ENCODE results near the gene RBL2. TPM values are rescaled to one million over a fixed set of nuclear protein-coding genes. Genes with fewer than 3 reads are reported as not detected.

RBL2 gene
- total and polyA plus RNA-seq, 2 of the 13 experiments (the other 11 are each of a cell fraction or from before 2014, with no cell fraction given): 41.2 to 60.9 TPM

GRCh38 chr16:53453928-53454327 is 19.7 kb downstream of the RBL2 start:
- POLR2A ChIA-PET: no interaction called here
- in situ Hi-C loops (cut with HindIII; ENCODE audit: extremely low pct_ligation_motif_present, low pct_unique_long_range_greater_than_20kb) (no loop called here), intact Hi-C loops (cut with micrococcal nuclease; ENCODE audit: unreplicated experiment) (no loop called here)
- H3K4me1 ChIP-seq (ENCODE audit: insufficient read depth, low read length): no peaks in the 10 kb centered on the region
- H3K36me3 ChIP-seq (replicated peaks in 1 of 2; ENCODE audit: control insufficient read depth in 1 of 2, insufficient read depth in 2 of 2, low read length in 2 of 2): peaks cover 16 to 48% of the 10 kb centered on the region in 2 experiments
- DNase-seq (ENCODE audit: low spot score) (no peak), ATAC-seq (no peak), FAIRE-seq (no peak)
- H3K9ac ChIP-seq (ENCODE audit: insufficient read depth, low read depth, low read length): no peak overlapping the region
- no peak overlapping the region for H3K27ac ChIP-seq (ENCODE audit: extremely low read length, insufficient read depth, low read length)
- H3K9me3 ChIP-seq (ENCODE audit: low read length): no peaks in the 10 kb centered on the region
- H3K79me2 ChIP-seq (ENCODE audit: insufficient read depth, low read length): no peaks in the 10 kb centered on the region
- CTCF ChIA-PET (ENCODE audit: low intra/inter-chr PET ratio, low total read pairs): no interaction called here
- H3K4me2 ChIP-seq (ENCODE audit: low read depth, low read length): no peak overlapping the region
- H2AFZ ChIP-seq (ENCODE audit: low read length): no peak overlapping the region
- H3K27me3 ChIP-seq (ENCODE audit: control insufficient read depth in 1 of 2, insufficient read depth in 2 of 2, low read length in 2 of 2): no peaks in the 10 kb centered on the region
- H3K4me3 ChIP-seq (replicated peaks in 1 of 3; ENCODE audit: insufficient read depth in 1 of 3, low read depth in 2 of 3, low read length in 3 of 3): no peak overlapping the region
- TF ChIP-seq MED13 (CRISPR knock-in tag; IDR thresholded peaks at IDR 0.05) (no peak), NFIC (IDR thresholded peaks at IDR 0.05; ENCODE audit: low read length) (no peak), ZNF431 (CRISPR knock-in tag; IDR thresholded peaks at IDR 0.05; ENCODE audit: borderline replicate concordance, low read depth) (no peak), MEF2D (CRISPR knock-in tag; IDR thresholded peaks at IDR 0.05) (no peak), ZFP82 (CRISPR knock-in tag; IDR thresholded peaks at IDR 0.05; ENCODE audit: borderline replicate concordance) (no peak), NFE2 (CRISPR knock-in tag; IDR thresholded peaks at IDR 0.05) (no peak)
- TF ChIP-seq, protein P1, sequence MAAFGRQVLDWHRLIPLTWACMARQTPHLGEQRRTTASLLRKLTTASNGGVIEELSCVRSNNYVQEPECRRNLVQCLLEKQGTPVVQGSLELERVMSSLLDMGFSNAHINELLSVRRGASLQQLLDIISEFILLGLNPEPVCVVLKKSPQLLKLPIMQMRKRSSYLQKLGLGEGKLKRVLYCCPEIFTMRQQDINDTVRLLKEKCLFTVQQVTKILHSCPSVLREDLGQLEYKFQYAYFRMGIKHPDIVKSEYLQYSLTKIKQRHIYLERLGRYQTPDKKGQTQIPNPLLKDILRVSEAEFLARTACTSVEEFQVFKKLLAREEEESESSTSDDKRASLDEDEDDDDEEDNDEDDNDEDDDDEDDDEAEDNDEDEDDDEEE (CRISPR knock-in tag; IDR thresholded peaks at IDR 0.05): no peak
- no peaks in the 10 kb centered on the region for H4K20me1 ChIP-seq (ENCODE audit: insufficient read depth, low read length)
- 95% methylated on average over 5 of the region's 5 CpGs for WGBS (ENCODE audit: low lambda C conversion rate)
- BruUV-seq (replicated peaks): no TSS peak

GRCh38 chr16:53456625-53457024 is 22.4 kb downstream of the RBL2 start:
- no peaks in the 10 kb centered on the region for H3K27me3 ChIP-seq (ENCODE audit: control insufficient read depth in 1 of 2, insufficient read depth in 2 of 2, low read length in 2 of 2)
- BruUV-seq (replicated peaks): no TSS peak
- FAIRE-seq (no peak), DNase-seq (ENCODE audit: low spot score) (no peak), ATAC-seq (no peak)
- peaks cover 18 to 67% of the 10 kb centered on the region in 2 experiments for H3K36me3 ChIP-seq (replicated peaks in 1 of 2; ENCODE audit: control insufficient read depth in 1 of 2, insufficient read depth in 2 of 2, low read length in 2 of 2)
- no peaks in the 10 kb centered on the region for H3K4me1 ChIP-seq (ENCODE audit: insufficient read depth, low read length)
- no peaks in the 10 kb centered on the region for H4K20me1 ChIP-seq (ENCODE audit: insufficient read depth, low read length)
- H3K9me3 ChIP-seq (ENCODE audit: low read length): no peaks in the 10 kb centered on the region
- in situ Hi-C loops (cut with HindIII; ENCODE audit: extremely low pct_ligation_motif_present, low pct_unique_long_range_greater_than_20kb) (no loop called here), intact Hi-C loops (cut with micrococcal nuclease; ENCODE audit: unreplicated experiment) (no loop called here)
- no peak overlapping the region for H3K4me2 ChIP-seq (ENCODE audit: low read depth, low read length)
- H3K4me3 ChIP-seq (replicated peaks in 1 of 3; ENCODE audit: insufficient read depth in 1 of 3, low read depth in 2 of 3, low read length in 3 of 3): no peak overlapping the region
- H3K9ac ChIP-seq (ENCODE audit: insufficient read depth, low read depth, low read length): no peak overlapping the region
- 98% methylated on average over 2 of the region's 2 CpGs for WGBS (ENCODE audit: low lambda C conversion rate)
- ChIA-PET POLR2A (no interaction called here), CTCF (ENCODE audit: low intra/inter-chr PET ratio, low total read pairs) (no interaction called here)
- no peak overlapping the region for H2AFZ ChIP-seq (ENCODE audit: low read length)
- H3K79me2 ChIP-seq (ENCODE audit: insufficient read depth, low read length): no peaks in the 10 kb centered on the region
- no peak overlapping the region for H3K27ac ChIP-seq (ENCODE audit: extremely low read length, insufficient read depth, low read length)
- TF ChIP-seq ZNF446 (CRISPR knock-in tag; IDR thresholded peaks at IDR 0.05): no peak
- no peak for TF ChIP-seq ZNF589 (CRISPR knock-in tag; conservative IDR thresholded peaks at IDR 0.05)
- TF ChIP-seq ZNF883 (CRISPR knock-in tag; IDR thresholded peaks at IDR 0.05; ENCODE audit: not compliant biosample characterization): no peak
- no peak for TF ChIP-seq ELF1 (CRISPR knock-in tag; IDR thresholded peaks at IDR 0.05)
- TF ChIP-seq, protein P2, sequence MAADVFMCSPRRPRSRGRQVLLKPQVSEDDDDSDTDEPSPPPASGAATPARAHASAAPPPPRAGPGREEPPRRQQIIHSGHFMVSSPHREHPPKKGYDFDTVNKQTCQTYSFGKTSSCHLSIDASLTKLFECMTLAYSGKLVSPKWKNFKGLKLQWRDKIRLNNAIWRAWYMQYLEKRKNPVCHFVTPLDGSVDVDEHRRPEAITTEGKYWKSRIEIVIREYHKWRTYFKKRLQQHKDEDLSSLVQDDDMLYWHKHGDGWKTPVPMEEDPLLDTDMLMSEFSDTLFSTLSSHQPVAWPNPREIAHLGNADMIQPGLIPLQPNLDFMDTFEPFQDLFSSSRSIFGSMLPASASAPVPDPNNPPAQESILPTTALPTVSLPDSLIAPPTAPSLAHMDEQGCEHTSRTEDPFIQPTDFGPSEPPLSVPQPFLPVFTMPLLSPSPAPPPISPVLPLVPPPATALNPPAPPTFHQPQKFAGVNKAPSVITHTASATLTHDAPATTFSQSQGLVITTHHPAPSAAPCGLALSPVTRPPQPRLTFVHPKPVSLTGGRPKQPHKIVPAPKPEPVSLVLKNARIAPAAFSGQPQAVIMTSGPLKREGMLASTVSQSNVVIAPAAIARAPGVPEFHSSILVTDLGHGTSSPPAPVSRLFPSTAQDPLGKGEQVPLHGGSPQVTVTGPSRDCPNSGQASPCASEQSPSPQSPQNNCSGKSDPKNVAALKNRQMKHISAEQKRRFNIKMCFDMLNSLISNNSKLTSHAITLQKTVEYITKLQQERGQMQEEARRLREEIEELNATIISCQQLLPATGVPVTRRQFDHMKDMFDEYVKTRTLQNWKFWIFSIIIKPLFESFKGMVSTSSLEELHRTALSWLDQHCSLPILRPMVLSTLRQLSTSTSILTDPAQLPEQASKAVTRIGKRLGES (CRISPR knock-in tag; IDR thresholded peaks at IDR 0.05; ENCODE audit: borderline replicate concordance): no peak
- TF ChIP-seq ZNF75D (CRISPR knock-in tag; IDR thresholded peaks at IDR 0.05; ENCODE audit: borderline replicate concordance): no peak
- TF ChIP-seq, protein P3, sequence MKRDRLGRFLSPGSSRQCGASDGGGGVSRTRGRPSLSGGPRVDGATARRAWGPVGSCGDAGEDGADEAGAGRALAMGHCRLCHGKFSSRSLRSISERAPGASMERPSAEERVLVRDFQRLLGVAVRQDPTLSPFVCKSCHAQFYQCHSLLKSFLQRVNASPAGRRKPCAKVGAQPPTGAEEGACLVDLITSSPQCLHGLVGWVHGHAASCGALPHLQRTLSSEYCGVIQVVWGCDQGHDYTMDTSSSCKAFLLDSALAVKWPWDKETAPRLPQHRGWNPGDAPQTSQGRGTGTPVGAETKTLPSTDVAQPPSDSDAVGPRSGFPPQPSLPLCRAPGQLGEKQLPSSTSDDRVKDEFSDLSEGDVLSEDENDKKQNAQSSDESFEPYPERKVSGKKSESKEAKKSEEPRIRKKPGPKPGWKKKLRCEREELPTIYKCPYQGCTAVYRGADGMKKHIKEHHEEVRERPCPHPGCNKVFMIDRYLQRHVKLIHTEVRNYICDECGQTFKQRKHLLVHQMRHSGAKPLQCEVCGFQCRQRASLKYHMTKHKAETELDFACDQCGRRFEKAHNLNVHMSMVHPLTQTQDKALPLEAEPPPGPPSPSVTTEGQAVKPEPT (CRISPR knock-in tag; IDR thresholded peaks at IDR 0.05; ENCODE audit: low read depth): no peak

Measured in HepG2 (cell line).